GM12878 (cell line): Measurements from ENCODE around the gene SUB1. TPM values are rescaled to one million over a fixed set of nuclear protein-coding genes. Genes with fewer than 3 reads are reported as not detected.
"Not testable (repeated sequence)": the region's sequence is repeated elsewhere in the genome, so short reads cannot be mapped to it uniquely, and the experiment has no call there.

Experiments
- ATAC-seq: fragments of 200-7000 bp; cut with Tn5 transposase; 3 replicates; pipeline ENCODE4 v1.9.1; 2020; ENCODE audit warnings: mild to moderate bottlenecking, moderate library complexity
- BruUV-seq: library from RNA; stranded (reverse); fragments of 400-500 nt; replicated peaks from 2 replicates; lab custom pipeline; 2021; lab: Mats Ljungman, UMichigan
- CTCF ChIA-PET: fragments of 300-600 bp; sonication (Branson Sonifier 250); formaldehyde crosslinking; extraction: SDS; loops from one replicate; lab custom pipeline; 2021; ENCODE audit warnings: inconsistent platforms; lab: Yijun Ruan, JAX
- POLR2A ChIA-PET: fragments of 350-600 bp; formaldehyde crosslinking; extraction: SDS; loops from one replicate; lab custom pipeline; 2021; ENCODE audit warnings: inconsistent platforms; lab: Charles Lee
- RAD21 ChIA-PET: fragments of 300-600 bp; sonication (Branson Sonifier 250); formaldehyde crosslinking; loops from one replicate; lab custom pipeline; 2023; ENCODE audit warnings: antibody characterized with exemption; ENCODE audit not compliant: unreplicated experiment; lab: Charles Lee
- SMC1A ChIA-PET: fragments of 300-600 bp; sonication (Branson Sonifier 250); formaldehyde crosslinking; loops from one replicate; lab custom pipeline; 2023; ENCODE audit not compliant: unreplicated experiment, uncharacterized antibody; lab: Charles Lee
- DNase-seq: peaks from one replicate; pipeline ENCODE4 v3.0.0-alpha.2; 2011; ENCODE audit warnings: low read depth, low spot score
- FAIRE-seq: peaks from 3 replicates; lab custom pipeline; 2011; peaks lifted over from hg19 to GRCh38; lab: Jason Lieb, UNC
- H2AFZ ChIP-seq: 2 replicates; pipeline ENCODE4 v1.6.0; 2011; ENCODE audit warnings: low read depth, low read length, control low read depth; ENCODE audit not compliant: control insufficient read depth
- H3K27ac ChIP-seq: 2 replicates; pipeline ENCODE4 v1.5.1; 2011; ENCODE audit warnings: control low read depth; ENCODE audit not compliant: control insufficient read depth, insufficient read depth
- H3K27me3 ChIP-seq, 2 experiments: replicated peaks in 1 of 2; 2 replicates each; pipeline versions ENCODE4 v1.6.0 to v1.6.1; 2011; ENCODE audit warnings: low read length in 1 of 2; ENCODE audit not compliant: control insufficient read depth in 2 of 2, insufficient read depth in 2 of 2
- H3K36me3 ChIP-seq, 2 experiments: 2 replicates each; pipeline ENCODE4 v1.5.1; 2011; ENCODE audit warnings: low read length in 1 of 2; ENCODE audit not compliant: control insufficient read depth in 2 of 2, insufficient read depth in 2 of 2
- H3K4me1 ChIP-seq: 2 replicates; pipeline ENCODE4 v1.6.1; 2011; ENCODE audit warnings: mild to moderate bottlenecking, low read length, moderate library complexity, mixed read lengths; ENCODE audit not compliant: control insufficient read depth, insufficient read depth
- H3K4me2 ChIP-seq: 2 replicates; pipeline ENCODE4 v1.6.0; 2011; ENCODE audit warnings: control low read depth; ENCODE audit not compliant: control insufficient read depth, insufficient read depth
- H3K4me3 ChIP-seq: fragments of 200-600 bp; sonication (generic); 2 replicates; pipeline ENCODE4 v1.5.1; 2016
- H3K79me2 ChIP-seq: 2 replicates; pipeline ENCODE4 v1.6.0; 2011; ENCODE audit warnings: low read length; ENCODE audit not compliant: control insufficient read depth, insufficient read depth
- H3K9ac ChIP-seq: 2 replicates; pipeline ENCODE4 v1.8.0; 2011; ENCODE audit warnings: low read length, control low read depth, mixed read lengths; ENCODE audit not compliant: control insufficient read depth, insufficient read depth
- H3K9me3 ChIP-seq: replicated peaks from 3 replicates; pipeline ENCODE4 v1.5.1; 2011; ENCODE audit warnings: mild to moderate bottlenecking, low read length; ENCODE audit not compliant: control insufficient read depth, insufficient read depth
- H4K20me1 ChIP-seq: 2 replicates; pipeline ENCODE4 v1.6.0; 2011; ENCODE audit not compliant: control insufficient read depth, insufficient read depth
- CBFB ChIP-seq: IDR thresholded peaks from 2 replicates; pipeline ENCODE4 v1.6.1; 2016; ENCODE audit warnings: antibody characterized with exemption, low read depth
- FOXM1 ChIP-seq: IDR thresholded peaks from 2 replicates; pipeline ENCODE4 v1.6.1; 2012; ENCODE audit warnings: low read depth, mild to moderate bottlenecking, inconsistent platforms, low read length, moderate library complexity
- GABPA ChIP-seq: IDR thresholded peaks from 2 replicates; pipeline ENCODE4 v1.6.1; 2014; ENCODE audit warnings: antibody characterized with exemption, low read depth, mild to moderate bottlenecking, inconsistent platforms
- NFXL1 ChIP-seq: fragments of 450-650 bp; IDR thresholded peaks from 2 replicates; pipeline ENCODE4 v1.6.1; 2017; ENCODE audit warnings: antibody characterized with exemption, mild to moderate bottlenecking, borderline replicate concordance
- TAF1 ChIP-seq: IDR thresholded peaks from 2 replicates; pipeline ENCODE4 v1.6.1; 2011; ENCODE audit warnings: mild to moderate bottlenecking, low read depth, low read length, borderline replicate concordance
- WGBS: methylation state at CpG from one replicate; pipeline ENCODE4 v1.1.6; 2016; ENCODE audit warnings: low lambda C conversion rate; ENCODE audit not compliant: insufficient replicate concordance, insufficient coverage; ENCODE audit errors: missing lambda C conversion rate; 5-methylcytosine and 5-hydroxymethylcytosine counted together
- in situ Hi-C: fragments of 300-500 bp; cut with MboI; formaldehyde crosslinking; loops from 9 replicates; pipeline ENCODE4 v1.14.3; 2018; ENCODE audit warnings: mixed read lengths
- intact Hi-C: fragments of 100-400 bp; cut with micrococcal nuclease; formaldehyde crosslinking; loops from one replicate; pipeline ENCODE4 v1.14.2; 2022; ENCODE audit not compliant: unreplicated experiment
- polyA plus RNA-seq, 11 experiments: library from polyadenylated mRNA; depleted of rRNA in 4 of 11; unstranded in 6 of 11; stranded (reverse) in 5 of 11; fragments of >200 nt; fragmentation: Nextera tagmentation in 4 of 11; fragmentation: Illumina TruSeq in 1 of 11; extraction: Ambion mirVana in 4 of 11; extraction: Trizol in 1 of 11; gene quantifications; 1 replicate in 1 of 11; 2 replicates in 10 of 11; pipeline versions ENCODE4 v1.2.1 to v1.2.3, GENCODE V29; 2011 to 2016; ENCODE audit warnings: inconsistent platforms in 2 of 11, missing spikeins in 2 of 11, low read depth in 1 of 11
- total RNA-seq, 4 experiments: library from RNA; depleted of rRNA in 3 of 4; stranded (reverse); fragments of >200 nt in 3 of 4; fragmentation: Illumina TruSeq in 1 of 4; extraction: Trizol in 1 of 4; gene quantifications; 2 replicates each; pipeline versions ENCODE4 v1.2.1 to v1.2.3, GENCODE V29; 2013 to 2021
- TF ChIP-seq, protein P1 (sequence below): fragments of 450-650 bp; formaldehyde crosslinking; IDR thresholded peaks from 2 replicates; pipeline ENCODE4 v1.4.0; 2020; ENCODE audit warnings: mild to moderate bottlenecking, moderate library complexity
- TF ChIP-seq, protein P2 (sequence below): fragments of 450-650 bp; formaldehyde crosslinking; IDR thresholded peaks from 2 replicates; pipeline ENCODE4 v1.5.0; 2022; ENCODE audit warnings: mild to moderate bottlenecking, missing genetic modification characterization
- TF ChIP-seq, protein P3 (sequence below): fragments of 450-650 bp; IDR thresholded peaks from 2 replicates; pipeline ENCODE4 v1.6.1; 2014; ENCODE audit warnings: mild to moderate bottlenecking

Gene SUB1
- total and polyA plus RNA-seq, 10 of the 15 experiments (the other 5 are each of a cell fraction or from before 2014, with no cell fraction given) = 468 to 2,785 (median 1,145) TPM

DNA sequence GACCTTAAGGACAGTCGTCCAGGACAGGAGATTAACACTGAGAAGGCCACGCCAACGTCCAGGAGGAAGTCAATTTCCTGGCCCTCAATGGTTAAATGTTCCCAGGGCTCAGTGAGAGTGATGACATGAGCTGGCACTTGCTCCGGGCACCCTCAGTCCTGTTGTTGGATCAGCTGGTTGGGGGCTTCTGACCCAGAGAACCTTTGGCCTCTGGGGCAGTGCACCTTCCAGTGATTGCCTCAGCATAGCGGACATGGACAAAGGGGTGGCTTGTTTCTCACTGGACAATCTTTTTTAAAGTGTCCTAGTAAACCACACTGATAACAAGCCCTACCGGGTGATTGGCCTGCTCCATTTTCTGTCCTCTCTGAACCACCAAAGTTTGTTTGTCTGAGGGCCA is 28.8 kb upstream of the SUB1 start:
- H3K4me1 ChIP-seq, RAD21 ChIA-PET, H3K27ac ChIP-seq, FAIRE-seq, ATAC-seq, H3K9ac ChIP-seq, H3K27me3 ChIP-seq, H4K20me1 ChIP-seq, intact Hi-C loops, in situ Hi-C loops, H3K9me3 ChIP-seq, H3K79me2 ChIP-seq, BruUV-seq, DNase-seq, H3K4me3 ChIP-seq, H2AFZ ChIP-seq, H3K4me2 ChIP-seq, H3K36me3 ChIP-seq: not testable (repeated sequence)
- ChIA-PET SMC1A (interaction anchor here (1.1 to 2.0 kb wide), 2 partner anchors 9 kb away, joined by 5 to 8 read pairs; no protein-coding TSS in a partner anchor), POLR2A (interaction anchor here (0.6 kb wide), 1 partner anchor 79 kb away, joined by 5 read pairs; no protein-coding TSS in a partner anchor), CTCF (interaction anchor here (1.9 kb wide), 1 partner anchor 34 kb away, joined by 5 read pairs; no protein-coding TSS in a partner anchor)
- WGBS = 57% methylated on average over 6 of the region's 6 CpGs

DNA sequence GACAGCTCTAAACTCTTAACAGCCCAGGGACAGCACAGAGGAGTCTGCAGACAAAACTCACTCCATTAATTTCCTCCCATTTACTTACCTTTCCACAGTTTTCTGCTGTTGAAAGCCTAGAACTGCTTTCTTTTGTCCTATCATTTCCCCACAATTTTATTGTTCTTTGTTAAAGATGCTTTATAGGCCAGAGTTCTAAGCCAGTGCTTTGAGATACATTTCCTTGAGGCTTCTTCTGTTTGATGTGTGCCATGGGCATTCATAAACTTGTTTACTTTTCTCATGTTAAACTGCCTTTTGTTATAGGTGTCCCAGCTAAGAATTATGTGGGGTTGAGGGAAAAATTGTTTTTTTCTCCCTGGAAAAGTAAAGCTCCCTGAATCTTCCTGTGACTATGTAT is 25.9 kb upstream of the SUB1 start:
- ChIA-PET SMC1A (interaction anchor here (1.5 kb wide), 1 partner anchor 69 kb away, joined by 3 read pairs; no protein-coding TSS in a partner anchor), RAD21 (interaction anchor here (1.2 kb wide), 1 partner anchor 14 kb away, joined by 3 read pairs; no protein-coding TSS in a partner anchor), POLR2A (no interaction called here), CTCF (interaction anchor here (1.5 to 1.7 kb wide), 2 partner anchors 12 to 69 kb away, joined by 4 to 7 read pairs; no protein-coding TSS in a partner anchor)
- TF ChIP-seq, protein P1, sequence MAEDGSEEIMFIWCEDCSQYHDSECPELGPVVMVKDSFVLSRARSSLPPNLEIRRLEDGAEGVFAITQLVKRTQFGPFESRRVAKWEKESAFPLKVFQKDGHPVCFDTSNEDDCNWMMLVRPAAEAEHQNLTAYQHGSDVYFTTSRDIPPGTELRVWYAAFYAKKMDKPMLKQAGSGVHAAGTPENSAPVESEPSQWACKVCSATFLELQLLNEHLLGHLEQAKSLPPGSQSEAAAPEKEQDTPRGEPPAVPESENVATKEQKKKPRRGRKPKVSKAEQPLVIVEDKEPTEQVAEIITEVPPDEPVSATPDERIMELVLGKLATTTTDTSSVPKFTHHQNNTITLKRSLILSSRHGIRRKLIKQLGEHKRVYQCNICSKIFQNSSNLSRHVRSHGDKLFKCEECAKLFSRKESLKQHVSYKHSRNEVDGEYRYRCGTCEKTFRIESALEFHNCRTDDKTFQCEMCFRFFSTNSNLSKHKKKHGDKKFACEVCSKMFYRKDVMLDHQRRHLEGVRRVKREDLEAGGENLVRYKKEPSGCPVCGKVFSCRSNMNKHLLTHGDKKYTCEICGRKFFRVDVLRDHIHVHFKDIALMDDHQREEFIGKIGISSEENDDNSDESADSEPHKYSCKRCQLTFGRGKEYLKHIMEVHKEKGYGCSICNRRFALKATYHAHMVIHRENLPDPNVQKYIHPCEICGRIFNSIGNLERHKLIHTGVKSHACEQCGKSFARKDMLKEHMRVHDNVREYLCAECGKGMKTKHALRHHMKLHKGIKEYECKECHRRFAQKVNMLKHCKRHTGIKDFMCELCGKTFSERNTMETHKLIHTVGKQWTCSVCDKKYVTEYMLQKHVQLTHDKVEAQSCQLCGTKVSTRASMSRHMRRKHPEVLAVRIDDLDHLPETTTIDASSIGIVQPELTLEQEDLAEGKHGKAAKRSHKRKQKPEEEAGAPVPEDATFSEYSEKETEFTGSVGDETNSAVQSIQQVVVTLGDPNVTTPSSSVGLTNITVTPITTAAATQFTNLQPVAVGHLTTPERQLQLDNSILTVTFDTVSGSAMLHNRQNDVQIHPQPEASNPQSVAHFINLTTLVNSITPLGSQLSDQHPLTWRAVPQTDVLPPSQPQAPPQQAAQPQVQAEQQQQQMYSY (CRISPR knock-in tag) = no peak
- TF ChIP-seq GABPA (no peak), TAF1 (no peak), NFXL1 (no peak), CBFB (no peak), FOXM1 (no peak)
- TF ChIP-seq, protein P2, sequence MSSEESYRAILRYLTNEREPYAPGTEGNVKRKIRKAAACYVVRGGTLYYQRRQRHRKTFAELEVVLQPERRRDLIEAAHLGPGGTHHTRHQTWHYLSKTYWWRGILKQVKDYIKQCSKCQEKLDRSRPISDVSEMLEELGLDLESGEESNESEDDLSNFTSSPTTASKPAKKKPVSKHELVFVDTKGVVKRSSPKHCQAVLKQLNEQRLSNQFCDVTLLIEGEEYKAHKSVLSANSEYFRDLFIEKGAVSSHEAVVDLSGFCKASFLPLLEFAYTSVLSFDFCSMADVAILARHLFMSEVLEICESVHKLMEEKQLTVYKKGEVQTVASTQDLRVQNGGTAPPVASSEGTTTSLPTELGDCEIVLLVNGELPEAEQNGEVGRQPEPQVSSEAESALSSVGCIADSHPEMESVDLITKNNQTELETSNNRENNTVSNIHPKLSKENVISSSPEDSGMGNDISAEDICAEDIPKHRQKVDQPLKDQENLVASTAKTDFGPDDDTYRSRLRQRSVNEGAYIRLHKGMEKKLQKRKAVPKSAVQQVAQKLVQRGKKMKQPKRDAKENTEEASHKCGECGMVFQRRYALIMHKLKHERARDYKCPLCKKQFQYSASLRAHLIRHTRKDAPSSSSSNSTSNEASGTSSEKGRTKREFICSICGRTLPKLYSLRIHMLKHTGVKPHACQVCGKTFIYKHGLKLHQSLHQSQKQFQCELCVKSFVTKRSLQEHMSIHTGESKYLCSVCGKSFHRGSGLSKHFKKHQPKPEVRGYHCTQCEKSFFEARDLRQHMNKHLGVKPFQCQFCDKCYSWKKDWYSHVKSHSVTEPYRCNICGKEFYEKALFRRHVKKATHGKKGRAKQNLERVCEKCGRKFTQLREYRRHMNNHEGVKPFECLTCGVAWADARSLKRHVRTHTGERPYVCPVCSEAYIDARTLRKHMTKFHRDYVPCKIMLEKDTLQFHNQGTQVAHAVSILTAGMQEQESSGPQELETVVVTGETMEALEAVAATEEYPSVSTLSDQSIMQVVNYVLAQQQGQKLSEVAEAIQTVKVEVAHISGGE (CRISPR knock-in tag) = no peak
- TF ChIP-seq, protein P3, sequence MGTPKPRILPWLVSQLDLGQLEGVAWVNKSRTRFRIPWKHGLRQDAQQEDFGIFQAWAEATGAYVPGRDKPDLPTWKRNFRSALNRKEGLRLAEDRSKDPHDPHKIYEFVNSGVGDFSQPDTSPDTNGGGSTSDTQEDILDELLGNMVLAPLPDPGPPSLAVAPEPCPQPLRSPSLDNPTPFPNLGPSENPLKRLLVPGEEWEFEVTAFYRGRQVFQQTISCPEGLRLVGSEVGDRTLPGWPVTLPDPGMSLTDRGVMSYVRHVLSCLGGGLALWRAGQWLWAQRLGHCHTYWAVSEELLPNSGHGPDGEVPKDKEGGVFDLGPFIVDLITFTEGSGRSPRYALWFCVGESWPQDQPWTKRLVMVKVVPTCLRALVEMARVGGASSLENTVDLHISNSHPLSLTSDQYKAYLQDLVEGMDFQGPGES = no peak
- FAIRE-seq (no peak), ATAC-seq (no peak), DNase-seq (no peak)
- Histone ChIP-seq H2AFZ (no peak overlapping the region), H3K27ac (no peak overlapping the region), H3K36me3 (no peaks in the 10 kb centered on the region), H3K4me1 (no peaks in the 10 kb centered on the region), H3K4me3 (no peak overlapping the region), H3K79me2 (no peaks in the 10 kb centered on the region), H3K4me2 (no peak overlapping the region), H3K9me3 (no peaks in the 10 kb centered on the region), H3K9ac (no peak overlapping the region), H4K20me1 (no peaks in the 10 kb centered on the region), H3K27me3 (no peaks in the 10 kb centered on the region)
- BruUV-seq = no TSS peak
- in situ Hi-C loops = no loop called here
- intact Hi-C loops = no loop called here
